ENCODE results near the gene MS4A12.
"Not testable (repeated sequence)": the region's sequence is repeated elsewhere in the genome, so short reads cannot be mapped to it uniquely, and the experiment has no call there.

The MS4A12 gene, protein sequence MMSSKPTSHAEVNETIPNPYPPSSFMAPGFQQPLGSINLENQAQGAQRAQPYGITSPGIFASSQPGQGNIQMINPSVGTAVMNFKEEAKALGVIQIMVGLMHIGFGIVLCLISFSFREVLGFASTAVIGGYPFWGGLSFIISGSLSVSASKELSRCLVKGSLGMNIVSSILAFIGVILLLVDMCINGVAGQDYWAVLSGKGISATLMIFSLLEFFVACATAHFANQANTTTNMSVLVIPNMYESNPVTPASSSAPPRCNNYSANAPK

DNA sequence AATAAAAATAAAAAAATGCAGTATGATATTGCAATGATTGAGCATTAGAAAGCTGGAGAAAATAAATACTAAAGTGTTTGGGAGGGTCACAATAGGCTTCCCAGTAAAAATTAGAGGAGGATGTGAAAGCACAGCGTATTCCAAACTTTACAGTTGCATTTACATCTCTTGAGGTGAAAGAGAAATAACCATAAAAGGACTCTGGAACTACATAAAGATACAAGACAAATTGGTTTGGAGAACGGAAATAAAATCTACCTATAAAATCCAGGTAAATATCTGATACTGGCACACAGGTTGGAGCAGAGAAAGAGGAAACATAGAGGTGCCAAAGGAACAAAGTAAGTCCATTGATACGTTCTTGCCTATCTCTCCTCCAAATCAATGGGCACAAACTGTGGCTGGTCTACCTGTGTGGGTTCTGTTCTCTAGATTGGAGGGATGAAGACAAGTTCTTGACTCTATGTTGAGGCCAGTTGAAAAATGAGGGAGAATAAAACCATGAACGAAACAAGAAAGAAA is at the start of gene MS4A12:
TSS of gene MS4A12 (plus strand) at position 291 of the 522 bp plus-strand sequence. CDS start 4,541 bp downstream, outside the sequence.
- no peak for DNase-seq (ENCODE audit: low spot score)

DNA sequence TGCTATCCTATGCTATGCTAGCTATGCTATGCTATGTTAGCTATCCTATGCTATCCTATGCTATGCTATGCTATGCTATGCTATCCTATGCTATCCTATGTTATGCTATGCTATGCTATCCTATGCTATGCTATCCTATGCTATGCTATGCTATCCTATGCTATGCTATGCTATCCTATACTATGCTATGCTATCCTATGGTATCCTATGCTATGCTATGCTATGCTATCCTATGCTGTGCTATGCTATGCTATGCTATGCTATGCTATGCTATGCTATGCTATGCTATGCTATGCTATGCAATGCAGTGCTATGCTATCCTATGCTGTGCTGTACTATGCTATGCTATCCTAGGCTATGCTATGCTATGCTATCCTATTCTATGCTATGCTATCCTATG is 45.5 kb upstream of the MS4A12 start:
- DNase-seq (ENCODE audit: low spot score) = no peak

DNA sequence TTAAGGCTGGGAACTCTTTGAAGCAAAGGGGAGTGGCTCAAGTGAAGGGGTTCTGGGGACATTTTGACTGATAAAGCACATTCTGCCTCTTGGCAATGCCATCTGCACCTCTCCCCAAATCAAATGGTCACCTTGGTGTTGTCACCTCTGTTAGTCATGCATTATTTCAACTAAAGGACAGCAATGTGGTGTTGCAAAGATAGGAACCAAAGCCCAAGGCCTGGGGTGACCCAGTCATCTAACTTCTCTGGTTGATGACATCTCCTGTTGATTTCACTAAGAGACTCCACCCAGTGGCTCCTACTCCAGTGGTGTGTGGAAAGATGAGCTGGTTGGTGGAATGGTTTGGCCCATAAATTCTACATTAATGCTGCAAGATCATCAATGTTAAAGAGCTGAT is 44.7 kb upstream of the MS4A12 start:
- DNase-seq (ENCODE audit: low spot score) = no peak

DNA sequence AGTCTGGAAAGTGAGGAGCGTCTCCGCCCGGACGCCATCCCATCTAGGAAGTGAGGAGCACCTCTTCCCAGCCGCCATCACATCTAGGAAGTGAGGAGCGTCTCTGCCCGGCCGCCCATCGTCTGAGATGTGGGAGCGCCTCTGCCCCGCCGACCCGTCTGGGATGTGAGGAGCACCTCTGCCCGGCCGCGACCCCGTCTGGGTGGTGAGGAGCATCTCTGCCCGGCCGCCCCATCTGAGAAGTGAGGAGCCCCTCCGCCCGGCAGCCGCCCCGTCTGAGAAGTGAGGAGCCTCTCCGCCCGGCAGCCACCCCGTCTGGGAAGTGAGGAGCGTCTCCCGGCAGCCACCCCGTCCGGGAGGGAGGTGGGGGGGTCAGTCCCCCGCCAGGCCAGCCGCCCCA is 41.4 kb upstream of the MS4A12 start:
- not testable (repeated sequence) for DNase-seq (ENCODE audit: low spot score)

DNA sequence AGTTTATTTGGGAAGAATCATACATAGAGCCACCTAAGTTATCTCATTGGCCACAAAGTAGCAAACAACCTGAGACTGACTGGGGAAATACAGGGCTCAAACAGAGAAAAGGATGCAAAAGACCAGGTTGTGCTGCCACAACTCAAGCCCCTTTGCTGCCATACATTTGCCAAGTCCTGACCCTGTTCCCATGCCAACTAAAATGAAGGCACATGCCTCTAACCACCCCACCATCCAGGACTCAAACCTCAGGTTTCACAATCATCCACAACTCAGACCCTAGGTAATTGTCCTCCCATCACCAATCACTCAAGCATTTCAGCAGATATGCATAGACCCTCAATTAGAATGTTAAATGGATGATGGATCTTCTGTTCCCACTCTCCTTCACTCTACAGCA is 38.4 kb upstream of the MS4A12 start:
- no peak for DNase-seq (ENCODE audit: low spot score)

DNA sequence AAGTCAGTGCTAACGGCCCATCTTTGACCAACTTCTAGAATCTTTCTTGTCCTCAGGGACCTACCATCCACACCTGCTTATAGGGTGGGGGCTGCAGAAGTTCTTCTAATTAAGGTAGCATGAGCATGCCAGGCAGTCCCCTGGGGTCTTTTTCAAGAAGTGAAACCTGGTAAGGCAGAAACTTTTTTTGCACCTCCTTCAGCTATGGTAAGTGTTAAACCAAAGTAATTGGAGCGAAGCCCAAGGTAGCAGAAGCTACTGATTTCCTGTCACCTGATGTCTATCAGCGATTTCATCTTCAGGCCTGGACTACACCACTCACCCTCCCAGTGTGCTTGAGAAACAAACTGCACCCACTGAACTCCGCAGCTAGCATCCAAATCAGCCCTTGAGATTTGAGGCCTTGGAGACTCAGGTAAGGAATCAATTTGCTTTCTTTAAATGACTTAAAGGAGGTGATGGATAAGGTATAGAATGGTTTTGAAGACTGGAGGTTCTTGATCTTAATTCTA is 37.0 kb upstream of the MS4A12 start, which contains the start of gene MS4A1:
TSS of gene MS4A1 (plus strand) at position 317 of the 512 bp plus-strand sequence. CDS start 6,528 bp downstream, outside the sequence.
- peak; percentile 83 for DNase-seq (ENCODE audit: low spot score)

DNA sequence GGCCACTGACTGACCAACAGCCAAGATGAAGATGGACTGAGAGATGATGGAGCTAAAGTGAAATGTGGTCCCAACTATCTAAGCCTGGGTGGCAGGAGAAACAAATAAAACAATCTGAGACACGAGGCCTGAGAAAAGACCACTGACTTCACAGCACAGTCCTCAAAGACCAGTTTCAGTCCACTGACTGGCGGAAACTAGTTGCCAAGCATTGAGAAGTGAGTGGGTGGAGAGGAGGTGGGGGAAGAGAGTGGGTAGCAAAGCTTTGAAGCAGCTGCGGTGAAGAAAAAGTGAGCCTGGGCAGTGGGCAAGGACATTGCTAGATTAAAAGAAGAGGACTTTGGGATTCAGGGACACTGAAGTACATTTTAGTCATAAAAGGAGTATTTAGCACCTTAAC is 35.0 kb upstream of the MS4A12 start:
- DNase-seq (ENCODE audit: low spot score) = peak; percentile 32

DNA sequence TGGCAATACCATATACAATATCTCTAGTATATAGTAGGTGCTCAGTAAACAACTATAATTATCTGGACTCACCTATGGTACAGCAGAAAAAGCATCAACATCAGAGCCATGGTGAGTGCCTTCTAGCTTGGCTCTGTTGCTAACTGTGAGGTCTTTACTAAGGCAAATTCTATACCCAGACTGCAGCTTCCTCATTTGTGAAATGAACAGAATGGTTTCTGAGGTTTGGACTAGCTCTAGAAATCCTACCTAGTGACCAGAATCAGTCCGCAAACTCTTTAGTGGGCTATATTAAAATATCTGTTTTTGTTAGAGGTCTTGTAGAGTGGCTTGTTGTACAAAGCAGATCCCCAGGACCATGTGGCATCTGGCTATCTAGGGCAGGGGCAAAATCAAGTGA is 33.2 kb upstream of the MS4A12 start:
- DNase-seq (ENCODE audit: low spot score) = no peak

DNA sequence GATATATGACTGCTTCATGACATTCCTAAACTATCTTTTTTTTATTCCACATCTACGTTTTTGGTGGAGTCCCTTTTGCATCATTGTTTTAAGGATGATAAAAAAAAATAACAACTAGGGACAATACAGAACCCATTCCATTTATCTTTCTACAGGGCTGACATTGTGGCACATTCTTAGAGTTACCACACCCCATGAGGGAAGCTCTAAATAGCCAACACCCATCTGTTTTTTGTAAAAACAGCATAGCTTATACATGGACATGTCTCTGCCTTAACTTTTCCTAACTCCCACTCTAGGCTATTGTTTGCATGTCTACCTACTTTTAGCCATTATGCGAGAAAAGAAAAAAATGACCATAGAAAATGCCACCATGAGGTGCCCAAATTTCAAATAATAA is 23.7 kb upstream of the MS4A12 start:
- DNase-seq (ENCODE audit: low spot score) = no peak

DNA sequence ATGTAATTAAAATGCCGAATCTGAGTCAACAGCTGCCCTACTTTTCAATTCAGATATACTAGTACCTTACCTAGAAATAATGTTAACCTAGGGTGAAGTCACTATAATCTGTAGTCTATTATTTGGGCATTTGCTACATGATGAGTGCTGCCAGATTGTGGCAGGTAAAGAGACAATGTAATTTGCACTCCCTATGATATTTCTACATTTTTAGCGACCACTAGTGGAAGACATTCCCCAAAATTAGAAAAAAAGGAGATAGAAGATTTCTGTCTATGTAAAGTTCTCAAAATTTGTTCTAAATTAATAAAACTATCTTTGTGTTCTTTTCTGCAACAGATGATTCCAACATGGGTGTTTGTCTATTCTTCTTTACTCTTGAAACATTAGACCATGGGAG is 22.9 kb upstream of the MS4A12 start:
- no peak for DNase-seq (ENCODE audit: low spot score)

DNA sequence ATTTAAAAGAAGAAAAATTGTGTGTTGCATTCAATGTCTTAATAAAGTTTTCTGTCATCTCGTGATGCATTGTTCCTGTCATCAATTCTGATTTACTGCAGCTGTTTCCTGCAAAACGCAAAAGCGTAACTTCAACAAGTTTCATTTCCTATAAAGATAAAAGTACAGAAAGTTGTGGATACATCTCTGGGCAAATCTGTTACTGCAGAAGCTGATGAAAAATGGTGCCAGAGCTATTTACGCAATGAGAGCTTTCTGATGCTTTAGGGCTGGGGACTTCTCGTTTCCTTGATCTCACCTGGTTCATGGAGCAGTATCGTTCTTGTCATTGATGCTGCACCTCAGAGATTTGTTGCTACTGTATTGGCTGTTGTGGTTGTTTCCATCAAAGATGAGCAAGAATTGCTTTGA is 15.5 kb upstream of the MS4A12 start:
- DNase-seq (ENCODE audit: low spot score) = peak; percentile 61

DNA sequence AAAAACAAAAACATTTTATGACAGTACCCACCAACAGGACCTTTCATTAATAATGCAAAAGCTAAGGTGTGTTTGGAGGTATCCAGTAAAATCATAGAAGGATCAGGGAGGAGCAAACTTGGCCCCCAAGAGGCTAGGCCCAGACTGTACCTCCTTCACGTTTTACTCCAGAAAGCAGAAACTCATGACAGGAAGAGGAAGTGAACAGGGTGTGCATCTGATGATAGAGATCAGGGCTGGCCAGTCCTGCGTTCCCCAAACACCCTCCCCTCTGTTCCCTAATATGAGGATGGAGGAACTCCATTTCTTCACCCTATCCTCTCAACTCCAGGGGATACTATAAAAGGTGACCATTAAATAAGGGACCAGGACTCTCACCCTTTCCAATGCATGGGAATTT is 10.2 kb upstream of the MS4A12 start:
- peak; percentile 41 for DNase-seq (ENCODE audit: low spot score)

DNA sequence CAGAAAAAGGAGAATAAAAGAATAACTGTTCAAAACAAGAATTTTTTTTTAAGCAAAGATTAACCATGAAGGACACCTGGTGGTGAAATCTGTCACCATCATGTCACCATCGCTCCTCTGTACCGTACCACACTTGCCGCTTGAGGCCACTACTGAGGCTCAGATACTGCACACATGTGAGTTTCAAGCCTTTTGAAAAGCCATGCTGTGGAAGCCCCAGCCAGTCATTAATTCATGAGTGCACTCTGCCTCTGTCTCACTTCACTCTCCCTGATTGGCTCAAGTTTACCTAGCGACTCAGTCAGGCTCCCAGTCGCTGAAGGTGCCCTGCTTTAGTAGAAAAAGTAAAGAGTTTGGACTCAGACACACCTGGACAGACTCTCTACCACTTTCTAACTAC is 6.6 kb upstream of the MS4A12 start:
- DNase-seq (ENCODE audit: low spot score) = peak; percentile 85

DNA sequence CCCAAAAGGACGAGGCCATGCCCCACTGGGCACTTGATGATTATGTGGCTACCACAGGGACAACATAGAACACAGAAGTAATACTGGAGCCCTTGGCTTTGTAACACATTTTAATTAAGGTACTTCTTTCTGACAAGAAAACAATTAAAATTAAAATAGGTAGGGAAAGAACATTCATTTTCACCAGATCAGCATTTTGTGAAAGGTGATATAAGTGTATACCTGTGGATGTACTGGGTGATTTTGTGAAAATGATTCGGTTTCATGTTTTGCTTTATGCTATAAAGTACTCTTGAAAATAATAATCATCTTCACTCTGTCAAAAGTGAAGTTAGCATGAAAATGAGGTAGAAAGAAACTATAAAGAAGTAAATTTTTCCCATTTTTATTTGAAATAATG is 876 bp downstream of the MS4A12 start:
- DNase-seq (ENCODE audit: low spot score) = no peak

DNA sequence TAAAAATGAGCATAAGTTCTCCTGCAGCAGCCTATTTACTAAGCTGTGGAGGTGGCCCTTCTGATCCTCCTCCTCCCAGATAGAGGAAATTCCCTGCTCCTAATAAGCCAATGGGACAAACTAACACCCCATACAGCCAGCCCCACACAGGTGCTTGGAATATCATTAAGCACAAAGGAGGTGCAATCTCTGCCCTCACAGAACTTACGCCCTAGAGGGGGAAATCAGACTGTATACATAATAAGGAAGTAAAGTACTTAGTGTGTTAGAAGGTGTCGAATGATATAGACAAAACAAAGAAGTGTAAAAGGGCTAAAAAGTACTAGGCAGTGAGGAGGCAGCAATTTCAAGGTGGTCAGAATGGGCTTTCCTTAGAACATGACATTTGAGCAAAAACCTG is 5.8 kb downstream of the MS4A12 start:
- no peak for DNase-seq (ENCODE audit: low spot score)

DNA sequence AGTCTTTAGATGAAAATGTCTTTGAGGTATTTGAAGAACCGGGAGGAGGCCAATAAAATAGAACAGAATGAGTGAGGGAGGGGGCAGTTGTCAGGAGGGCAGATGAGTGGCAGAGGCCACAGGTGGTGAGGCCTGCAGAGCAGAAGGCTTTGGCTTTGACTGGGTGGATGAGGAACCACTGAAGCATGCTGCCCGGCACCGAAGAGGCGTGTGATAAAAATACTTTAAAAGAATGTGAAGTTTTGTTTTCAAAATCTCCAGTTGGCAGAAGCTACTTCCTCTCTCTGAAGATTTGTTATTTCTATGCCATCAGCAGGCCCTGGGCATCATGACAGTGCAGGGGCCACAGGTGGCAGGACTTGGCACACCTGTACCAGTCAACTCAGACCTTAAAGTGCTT is 6.3 kb downstream of the MS4A12 start:
- peak; percentile 79 for DNase-seq (ENCODE audit: low spot score)

DNA sequence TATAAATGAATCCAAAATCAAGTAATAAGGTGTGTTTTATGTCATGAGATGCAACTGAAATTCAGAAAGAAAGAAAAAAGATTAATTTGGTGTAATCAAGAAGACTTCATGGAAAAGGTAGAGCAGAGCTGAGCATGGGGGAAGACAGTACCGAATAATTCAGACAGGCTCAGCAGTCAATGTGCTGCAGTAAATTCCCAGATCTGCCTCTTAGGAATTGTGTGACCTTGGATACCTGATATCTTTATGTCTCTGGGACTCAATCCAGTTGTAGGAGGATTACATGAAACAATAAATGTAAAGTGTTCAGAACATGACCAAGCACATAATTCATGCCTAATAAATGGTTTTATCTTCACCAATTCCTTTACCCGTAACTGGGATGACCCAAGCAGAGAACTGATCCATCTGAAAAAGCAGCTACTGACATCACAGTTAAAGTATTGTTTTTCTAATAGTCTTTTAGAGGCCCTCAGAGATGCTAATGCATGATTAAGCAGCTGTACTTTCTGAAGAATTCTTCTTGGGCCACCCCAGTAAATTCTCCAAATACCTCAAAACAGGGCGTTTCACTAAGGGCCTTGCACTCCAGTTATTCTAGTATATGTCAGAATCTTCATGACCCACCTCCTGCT is 7.8 kb downstream of the MS4A12 start:
- DNase-seq (ENCODE audit: low spot score) = no peak

DNA sequence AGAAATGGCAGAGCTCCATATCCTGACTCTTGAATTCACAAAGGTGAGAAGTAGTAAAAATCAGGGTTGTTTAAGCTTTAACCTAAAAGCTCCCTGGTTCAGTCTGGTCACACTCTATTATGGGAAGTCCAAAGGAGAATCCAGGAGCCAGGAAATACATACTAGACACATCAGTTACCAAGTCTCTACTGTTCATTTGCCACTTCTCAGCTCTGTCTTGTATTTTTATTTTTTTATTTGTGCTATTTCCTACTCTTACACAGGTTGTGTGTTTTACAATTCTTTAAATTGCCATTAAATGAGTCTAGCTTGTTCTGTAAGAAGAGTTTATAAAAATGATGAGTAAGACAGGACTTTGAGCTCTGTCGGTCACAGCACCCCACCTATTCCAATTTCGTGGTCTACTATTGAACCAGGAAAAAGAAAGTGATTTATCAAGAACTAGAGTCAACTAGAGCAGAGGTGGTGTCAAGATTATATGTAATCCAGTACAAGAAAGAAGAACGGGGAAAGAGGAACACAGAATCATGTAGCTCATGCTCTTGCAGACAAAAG is 9.7 kb downstream of the MS4A12 start:
- no peak for DNase-seq (ENCODE audit: low spot score)

DNA sequence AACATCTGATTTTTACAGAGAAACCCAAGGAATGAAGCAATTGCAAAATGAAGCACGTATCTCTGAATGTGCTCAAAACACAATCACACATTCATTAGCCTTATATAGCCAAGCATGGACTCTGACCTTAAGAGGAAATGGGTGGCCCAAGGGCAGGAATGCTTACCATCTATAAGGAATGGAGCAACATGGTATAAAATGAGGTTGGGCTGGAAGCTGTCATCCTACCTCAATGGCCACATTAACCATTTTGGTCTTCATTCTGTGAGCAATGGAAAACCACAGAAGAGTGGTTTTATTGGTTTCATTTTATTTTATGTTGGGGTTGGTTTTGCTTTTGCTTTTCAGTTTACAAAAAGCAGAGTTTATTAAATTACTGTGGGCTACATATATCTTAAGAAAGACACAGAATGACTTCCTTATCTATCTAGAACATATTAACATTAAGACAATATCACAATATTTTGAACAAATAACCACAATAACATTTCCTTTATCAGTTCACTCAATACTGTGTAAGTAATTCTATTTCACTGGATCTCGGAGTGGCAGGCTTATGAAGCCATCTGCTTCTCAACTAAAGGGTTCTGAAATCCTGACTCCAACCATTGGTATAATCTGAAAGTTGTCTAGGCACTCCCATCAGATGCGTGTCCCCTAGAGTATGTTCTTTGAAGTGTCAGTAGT is 11.8 kb downstream of the MS4A12 start:
- DNase-seq (ENCODE audit: low spot score) = no peak

DNA sequence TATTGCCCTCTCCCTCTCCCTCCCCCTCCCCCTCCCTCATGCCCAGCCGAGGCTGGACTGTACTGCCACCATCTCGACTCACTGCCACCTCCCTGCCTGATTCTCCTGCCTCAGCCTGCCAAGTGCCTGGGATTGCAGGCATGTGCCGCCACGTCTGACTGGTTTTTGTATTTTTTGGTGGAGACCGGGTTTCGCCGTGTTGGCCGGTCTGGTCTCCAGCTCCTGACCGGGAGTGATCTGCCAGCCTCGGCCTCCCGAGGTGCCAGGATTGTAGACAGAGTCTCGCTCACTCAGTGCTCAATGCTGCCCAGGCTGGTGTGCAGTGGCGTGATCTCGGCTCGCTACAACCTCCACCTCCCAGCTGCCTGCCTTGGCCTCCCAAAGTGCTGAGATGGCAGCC is 17.0 kb downstream of the MS4A12 start:
- DNase-seq (ENCODE audit: low spot score) = not testable (repeated sequence)

DNA sequence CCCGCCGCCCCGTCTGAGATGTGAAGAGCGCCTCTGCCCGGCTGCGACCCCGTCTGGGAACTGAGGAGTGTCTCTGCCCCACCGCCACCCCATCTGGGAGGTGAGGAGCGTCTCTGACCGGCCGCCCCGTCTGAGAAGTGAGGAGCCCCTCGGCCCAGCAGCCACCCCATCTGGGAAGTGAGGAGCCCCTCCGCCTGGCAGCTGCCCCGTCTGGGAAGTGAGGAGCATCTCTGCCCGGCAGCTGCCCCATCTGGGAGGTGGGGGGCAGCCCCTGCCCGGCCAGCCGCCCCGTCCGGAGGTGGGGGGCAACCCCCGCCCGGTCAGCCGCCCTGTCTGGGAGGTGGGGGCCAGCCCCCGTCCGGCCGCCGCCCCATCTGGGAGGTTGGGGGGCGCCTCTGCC is 17.6 kb downstream of the MS4A12 start:
- DNase-seq (ENCODE audit: low spot score) = not testable (repeated sequence)

DNA sequence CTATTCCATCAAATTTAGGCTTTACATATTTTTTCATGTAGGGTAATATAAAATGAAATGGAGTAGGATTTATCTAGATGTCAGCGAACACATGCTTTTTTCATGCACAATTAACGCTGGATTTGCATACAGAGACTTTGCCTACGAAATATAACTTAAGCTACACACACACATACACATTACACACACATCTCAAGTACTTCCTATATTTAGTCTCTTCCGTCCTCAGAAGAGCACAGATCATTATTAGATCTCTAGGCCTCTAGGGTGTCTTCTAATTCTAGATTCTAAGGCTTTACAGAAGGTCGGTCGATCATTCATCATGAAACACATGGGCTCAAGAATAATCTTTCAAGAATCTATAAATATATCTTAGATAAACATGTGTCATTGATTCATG is 18.8 kb downstream of the MS4A12 start:
- DNase-seq (ENCODE audit: low spot score) = peak; percentile 42
